Neutrophil (primary cell): ENCODE data around the gene CCDC127.

Experiments used
- H3K27ac ChIP-seq: fragments of 200-600 bp; sonication (generic); 2 replicates; pipeline ENCODE4 v1.5.1; 2016; ENCODE audit warnings: mild to moderate bottlenecking, moderate library complexity
- H3K27me3 ChIP-seq: fragments of 200-600 bp; sonication (generic); 2 replicates; pipeline ENCODE4 v1.6.0; 2016; ENCODE audit warnings: mild to moderate bottlenecking
- H3K36me3 ChIP-seq: fragments of 200-600 bp; sonication (generic); 2 replicates; pipeline ENCODE4 v1.5.1; 2017
- H3K4me1 ChIP-seq, 2 experiments: fragments of 200-600 bp in 1 of 2; sonication (generic) in 1 of 2; 1 replicate in 1 of 2; 2 replicates in 1 of 2; pipeline versions ENCODE4 v1.5.1 to v1.6.1; 2013 to 2016; ENCODE audit warnings: low read depth in 1 of 2, low read length in 1 of 2, mild to moderate bottlenecking in 1 of 2, moderate library complexity in 1 of 2; ENCODE audit not compliant: control insufficient read depth in 1 of 2, insufficient read depth in 1 of 2
- H3K4me3 ChIP-seq, 2 experiments: fragments of 200-600 bp in 1 of 2; sonication (generic) in 1 of 2; 1 replicate in 1 of 2; 2 replicates in 1 of 2; pipeline ENCODE4 v1.5.1; 2013 to 2016; ENCODE audit warnings: low read depth in 1 of 2, low read length in 1 of 2, mild to moderate bottlenecking in 1 of 2, moderate library complexity in 1 of 2
- H3K9me3 ChIP-seq: fragments of 200-600 bp; sonication (generic); 2 replicates; pipeline ENCODE4 v1.5.1; 2016
- CTCF ChIP-seq: fragments of 200-600 bp; sonication (generic); IDR thresholded peaks from 2 replicates; pipeline ENCODE4 v1.5.1; 2016; ENCODE audit warnings: antibody characterized with exemption

Gene CCDC127

GRCh38 chr5:150746-151145 is 67.2 kb downstream of the CCDC127 start:
- no peaks in the 10 kb centered on the region for H3K27me3 ChIP-seq
- H3K4me1 ChIP-seq, result no peaks in the 10 kb centered on the region
- no peaks in the 10 kb centered on the region for H3K36me3 ChIP-seq
- no peak overlapping the region for H3K4me3 ChIP-seq
- peaks cover 7% of the 10 kb centered on the region for H3K9me3 ChIP-seq
- H3K27ac ChIP-seq, result no peak overlapping the region
- no peak for TF ChIP-seq CTCF

GRCh38 chr5:149745-150485 is 68.0 kb downstream of the CCDC127 start:
- no peaks in the 10 kb centered on the region for H3K4me1 ChIP-seq
- peaks cover 7% of the 10 kb centered on the region for H3K9me3 ChIP-seq
- H3K4me3 ChIP-seq, result no peak overlapping the region
- TF ChIP-seq CTCF, result no peak
- no peaks in the 10 kb centered on the region for H3K36me3 ChIP-seq
- H3K27me3 ChIP-seq, result no peaks in the 10 kb centered on the region
- no peak overlapping the region for H3K27ac ChIP-seq

GRCh38 chr5:147751-148150 is 70.2 kb downstream of the CCDC127 start:
- Histone ChIP-seq H3K4me1 (no peaks in the 10 kb centered on the region), H3K27me3 (no peaks in the 10 kb centered on the region), H3K36me3 (no peaks in the 10 kb centered on the region), H3K9me3 (peaks cover 7% of the 10 kb centered on the region), H3K4me3 (no peak overlapping the region), H3K27ac (no peak overlapping the region)
- TF ChIP-seq CTCF, result no peak
